Uterus (tissue), 4 donors: ENCODE measurements around the gene CNFN. TPM values are rescaled to one million over a fixed set of nuclear protein-coding genes. Genes with fewer than 3 reads are reported as not detected.

ENCODE experiments used
- DNase-seq, 2 donors: peaks; one replicate each; pipeline ENCODE4 v3.0.0-alpha.2; 2019 to 2020
- H3K27ac ChIP-seq, 2 donors: fragments of 200-600 bp; sonication (generic); 1 replicate in 1 of 2; 2 replicates in 1 of 2; pipeline ENCODE4 v1.5.1; 2016 to 2018
- H3K27me3 ChIP-seq, 2 donors: fragments of 200-600 bp; sonication (generic); one replicate each; pipeline ENCODE4 v1.5.1; 2018 to 2019; ENCODE audit warnings: control low read depth in 1 of 2
- H3K36me3 ChIP-seq, 2 donors: fragments of 200-600 bp; sonication (generic); one replicate each; pipeline ENCODE4 v1.5.1; 2019; ENCODE audit warnings: control low read depth in 1 of 2
- H3K4me1 ChIP-seq, 2 donors: fragments of 200-600 bp; sonication (generic); one replicate each; pipeline ENCODE4 v1.5.1; 2018 to 2019; ENCODE audit warnings: control low read depth in 1 of 2
- H3K4me3 ChIP-seq, 2 donors: fragments of 200-600 bp; sonication (generic); 1 replicate in 1 of 2; 2 replicates in 1 of 2; pipeline ENCODE4 v1.5.1; 2018 to 2019; ENCODE audit warnings: mild to moderate bottlenecking in 1 of 2
- H3K9me3 ChIP-seq, 2 donors: fragments of 200-600 bp; sonication (generic); one replicate each; pipeline ENCODE4 v1.5.1; 2019; ENCODE audit warnings: control low read depth in 1 of 2
- POLR2A ChIP-seq, 2 donors: fragments of 450-650 bp; IDR thresholded peaks; one replicate each; pipeline ENCODE4 v1.6.1; 2016; ENCODE audit warnings: antibody characterized with exemption in 2 of 2, mild to moderate bottlenecking in 1 of 2, moderate library complexity in 1 of 2
- intact Hi-C: fragments of 100-400 bp; cut with DNase I; formaldehyde crosslinking; loops from one replicate; pipeline ENCODE4 v1.15.1; 2023; ENCODE audit warnings: low total_unique reads
- total RNA-seq, 4 donors: library from RNA; depleted of rRNA in 3 of 4; stranded (reverse); fragments of >200 nt in 3 of 4; gene quantifications; one replicate each; pipeline versions ENCODE4 v1.1.0 to v1.2.4, GENCODE V29; 2014 to 2023
- TF ChIP-seq, protein P1 (sequence below), 4 experiments: fragments of 200-600 bp in 2 of 4; fragments of 450-650 bp in 2 of 4; sonication (generic) in 2 of 4; IDR thresholded peaks; one replicate each; pipeline ENCODE4 v1.5.1; 2016 to 2019; ENCODE audit warnings: antibody characterized with exemption in 4 of 4, mild to moderate bottlenecking in 2 of 4, moderate library complexity in 1 of 4
- donor health status: DM: yes; HTN: yes; CAD: no.

The CNFN gene
- total RNA-seq, 4 donors from 2014 or later, result 2.6 TPM; not detected in 3

DNA sequence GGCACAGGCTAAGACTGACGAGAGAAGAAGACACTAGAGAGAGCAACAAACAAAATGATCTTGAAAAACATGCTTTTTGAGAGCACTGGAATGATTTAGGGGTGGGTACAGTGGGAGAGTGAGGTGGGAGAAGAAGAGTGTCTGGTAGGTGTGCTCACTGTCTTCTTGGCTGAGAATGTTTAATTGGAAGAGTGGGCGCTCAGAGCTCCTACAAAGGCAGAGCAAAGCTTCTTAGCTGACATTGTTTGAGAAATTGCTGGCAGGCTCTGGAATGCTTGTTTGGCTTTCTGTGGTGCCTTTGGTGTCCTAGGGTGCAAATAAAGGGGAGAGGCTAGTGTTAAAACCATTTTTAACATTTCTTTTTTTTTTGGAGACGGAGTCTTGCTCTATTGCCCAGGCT lies 38.6 kb upstream of the CNFN start:
- intact Hi-C loops, result no loop called here
- Histone ChIP-seq H3K36me3 (no peaks in the 10 kb centered on the region), H3K27me3 (no peaks in the 10 kb centered on the region), H3K27ac (no peak overlapping the region), H3K9me3 (no peaks in the 10 kb centered on the region), H3K4me3 (no peak overlapping the region), H3K4me1 (peaks cover 0 to 6% of the 10 kb centered on the region in 2 donors)
- no peak for DNase-seq
- TF ChIP-seq, protein P1, sequence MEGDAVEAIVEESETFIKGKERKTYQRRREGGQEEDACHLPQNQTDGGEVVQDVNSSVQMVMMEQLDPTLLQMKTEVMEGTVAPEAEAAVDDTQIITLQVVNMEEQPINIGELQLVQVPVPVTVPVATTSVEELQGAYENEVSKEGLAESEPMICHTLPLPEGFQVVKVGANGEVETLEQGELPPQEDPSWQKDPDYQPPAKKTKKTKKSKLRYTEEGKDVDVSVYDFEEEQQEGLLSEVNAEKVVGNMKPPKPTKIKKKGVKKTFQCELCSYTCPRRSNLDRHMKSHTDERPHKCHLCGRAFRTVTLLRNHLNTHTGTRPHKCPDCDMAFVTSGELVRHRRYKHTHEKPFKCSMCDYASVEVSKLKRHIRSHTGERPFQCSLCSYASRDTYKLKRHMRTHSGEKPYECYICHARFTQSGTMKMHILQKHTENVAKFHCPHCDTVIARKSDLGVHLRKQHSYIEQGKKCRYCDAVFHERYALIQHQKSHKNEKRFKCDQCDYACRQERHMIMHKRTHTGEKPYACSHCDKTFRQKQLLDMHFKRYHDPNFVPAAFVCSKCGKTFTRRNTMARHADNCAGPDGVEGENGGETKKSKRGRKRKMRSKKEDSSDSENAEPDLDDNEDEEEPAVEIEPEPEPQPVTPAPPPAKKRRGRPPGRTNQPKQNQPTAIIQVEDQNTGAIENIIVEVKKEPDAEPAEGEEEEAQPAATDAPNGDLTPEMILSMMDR (IDR thresholded peaks at IDR 0.05), result no peak
- no peak for TF ChIP-seq POLR2A (IDR thresholded peaks at IDR 0.05)

DNA sequence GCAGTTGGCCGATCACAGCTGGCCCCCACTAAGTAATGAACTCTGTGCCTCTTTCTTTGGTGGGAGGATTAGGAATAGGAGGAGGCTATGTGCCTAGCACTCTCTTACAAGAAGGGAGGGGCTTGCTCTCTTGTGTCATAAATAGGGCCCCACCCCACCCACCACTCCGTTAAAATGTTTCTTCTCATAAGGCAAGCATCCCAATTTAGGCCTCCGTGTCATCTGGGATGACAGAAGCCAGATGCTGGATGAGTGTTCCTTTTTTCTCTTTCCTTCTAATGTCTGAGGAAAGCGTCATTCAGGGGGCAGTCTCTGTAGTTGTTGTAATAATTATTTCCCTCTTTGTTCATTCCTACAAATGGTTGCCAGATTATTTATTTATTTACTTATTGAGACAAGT lies 37.2 kb upstream of the CNFN start, which contains the start of gene LIPE:
Gene LIPE, minus strand, starts transcription at position 76 of the 400 bp plus-strand sequence. CDS start 239 bp downstream, outside the sequence.
- intact Hi-C loops, result no loop called here
- TF ChIP-seq POLR2A (IDR thresholded peaks at IDR 0.05), result no peak
- TF ChIP-seq, protein P1 (IDR thresholded peaks at IDR 0.05), result no peak
- H3K9me3 ChIP-seq, result no peaks in the 10 kb centered on the region
- H3K36me3 ChIP-seq, result no peaks in the 10 kb centered on the region
- no peak within 1 kb of the TSS for H3K27ac ChIP-seq
- H3K4me1 ChIP-seq, result peaks cover 0 to 6% of the 10 kb centered on the region in 2 donors
- DNase-seq, result no peak
- no peaks in the 10 kb centered on the region for H3K27me3 ChIP-seq
- no peak within 1 kb of the TSS for H3K4me3 ChIP-seq

DNA sequence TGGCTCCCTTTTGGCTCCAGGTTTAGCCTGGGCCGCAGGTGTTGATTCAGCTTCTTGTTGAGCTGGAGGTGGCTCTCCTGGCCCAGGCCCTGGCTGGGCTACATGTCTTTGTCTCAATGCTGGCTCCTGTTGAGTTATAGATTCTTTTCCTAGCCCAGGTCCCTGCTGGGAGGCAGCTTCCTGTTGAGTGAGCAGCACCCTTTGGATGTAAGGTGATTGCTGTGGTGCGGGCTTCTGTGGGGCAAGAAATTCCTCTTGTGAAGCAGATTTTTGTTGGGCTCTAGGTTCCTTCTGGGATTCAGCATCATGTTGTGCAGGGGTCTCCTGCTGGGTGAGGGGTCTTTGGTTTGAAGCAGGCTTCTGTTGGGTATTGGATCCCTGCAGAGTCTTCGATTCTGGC lies 36.5 kb upstream of the CNFN start:
- H3K4me3 ChIP-seq, result no peak overlapping the region
- H3K9me3 ChIP-seq, result no peaks in the 10 kb centered on the region
- H3K4me1 ChIP-seq, result peaks cover 0 to 6% of the 10 kb centered on the region in 2 donors
- no peak for DNase-seq
- no peak for TF ChIP-seq POLR2A (IDR thresholded peaks at IDR 0.05)
- TF ChIP-seq, protein P1 (IDR thresholded peaks at IDR 0.05), result no peak
- no peaks in the 10 kb centered on the region for H3K36me3 ChIP-seq
- intact Hi-C loops, result no loop called here
- no peaks in the 10 kb centered on the region for H3K27me3 ChIP-seq
- no peak overlapping the region for H3K27ac ChIP-seq

DNA sequence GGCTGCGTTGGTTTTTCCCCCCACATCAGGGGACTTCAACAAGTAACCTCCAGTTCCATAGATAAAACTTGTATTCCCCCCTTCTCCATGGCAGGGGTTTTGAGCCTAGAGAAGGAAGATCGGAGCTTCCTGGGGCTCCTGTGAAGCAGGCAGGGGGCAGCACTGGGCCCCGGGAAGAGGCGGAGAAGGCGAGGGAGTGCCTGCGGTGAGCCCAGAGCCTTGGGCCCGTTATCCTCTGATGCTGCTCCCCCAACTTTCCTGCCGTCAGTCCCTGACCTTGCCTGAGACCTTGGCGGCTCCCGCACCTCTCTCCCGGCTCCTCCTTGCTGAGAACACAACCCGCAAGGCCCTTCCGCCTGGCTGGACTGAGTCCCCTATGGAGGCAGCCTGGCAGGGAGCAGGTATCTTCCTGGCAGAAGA lies 34.6 kb upstream of the CNFN start:
- no peak overlapping the region for H3K4me3 ChIP-seq
- intact Hi-C loops, result no loop called here
- no peaks in the 10 kb centered on the region for H3K9me3 ChIP-seq
- no peak for TF ChIP-seq POLR2A (IDR thresholded peaks at IDR 0.05)
- TF ChIP-seq, protein P1 (IDR thresholded peaks at IDR 0.05), result no peak
- peaks cover 0 to 6% of the 10 kb centered on the region in 2 donors for H3K4me1 ChIP-seq
- H3K36me3 ChIP-seq, result no peaks in the 10 kb centered on the region
- H3K27me3 ChIP-seq, result no peaks in the 10 kb centered on the region
- no peak for DNase-seq
- H3K27ac ChIP-seq, result no peak overlapping the region

DNA sequence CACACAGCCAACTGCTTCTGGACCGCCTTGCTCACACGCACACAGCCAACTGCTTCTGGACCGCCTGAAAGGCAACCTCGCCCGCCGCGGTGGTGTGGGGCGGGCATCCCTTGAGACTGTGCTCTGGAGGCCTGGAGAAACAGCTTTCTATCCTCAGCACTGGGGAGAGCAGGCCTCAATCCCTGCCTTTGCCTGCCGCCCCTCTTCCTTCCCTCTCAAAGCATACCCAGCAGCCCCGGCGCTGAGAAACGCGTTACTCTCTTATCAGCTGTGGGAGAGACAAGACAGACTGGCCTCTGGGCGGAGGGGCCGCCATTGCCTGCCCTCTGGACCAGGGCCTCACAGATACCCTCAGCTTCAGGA lies 34.2 kb upstream of the CNFN start:
- no peak for TF ChIP-seq POLR2A (IDR thresholded peaks at IDR 0.05)
- TF ChIP-seq, protein P1 (IDR thresholded peaks at IDR 0.05), result no peak
- Histone ChIP-seq H3K27ac (peak overlapping the region in 1 of 2 donors; percentile 60), H3K27me3 (no peaks in the 10 kb centered on the region), H3K4me3 (no peak overlapping the region), H3K9me3 (no peaks in the 10 kb centered on the region), H3K36me3 (no peaks in the 10 kb centered on the region), H3K4me1 (peaks cover 0 to 6% of the 10 kb centered on the region in 2 donors)
- DNase-seq, result no peak
- intact Hi-C loops, result no loop called here
